Prostate gland (tissue), 2 donors: ENCODE data around the gene FSCN2. TPM values are rescaled to one million over a fixed set of nuclear protein-coding genes. Genes with fewer than 3 reads are reported as not detected.

ENCODE experiments used
- DNase-seq: peaks from one replicate; pipeline ENCODE4 v3.0.0-alpha.2; 2019; ENCODE audit warnings: low spot score
- H3K27ac ChIP-seq, 2 donors: fragments of 200-600 bp; sonication (generic); 2 replicates each; pipeline ENCODE4 v1.5.1; 2017 to 2019
- H3K27me3 ChIP-seq: fragments of 200-600 bp; sonication (generic); replicated peaks from 2 replicates; pipeline ENCODE4 v1.5.1; 2019; ENCODE audit not compliant: insufficient read depth
- H3K36me3 ChIP-seq, 2 donors: fragments of 200-600 bp; sonication (generic); 1 replicate in 1 of 2; 2 replicates in 1 of 2; pipeline versions ENCODE4 v1.5.1 to v1.8.1; 2017 to 2019
- H3K4me1 ChIP-seq: fragments of 200-600 bp; sonication (generic); replicated peaks from 2 replicates; pipeline ENCODE4 v1.5.1; 2019
- H3K4me3 ChIP-seq, 2 donors: fragments of 200-600 bp; sonication (generic); 2 replicates each; pipeline ENCODE4 v1.5.1; 2017 to 2019
- H3K9me3 ChIP-seq: fragments of 200-600 bp; sonication (generic); 2 replicates; pipeline ENCODE4 v1.5.1; 2017
- CTCF ChIP-seq, 4 experiments: fragments of 200-600 bp in 2 of 4; fragments of 450-650 bp in 2 of 4; sonication (generic) in 2 of 4; IDR thresholded peaks; 1 replicate in 3 of 4; 2 replicates in 1 of 4; pipeline ENCODE4 v1.5.1; 2016 to 2019; ENCODE audit warnings: antibody characterized with exemption in 4 of 4, mild to moderate bottlenecking in 2 of 4, moderate library complexity in 2 of 4
- POLR2A ChIP-seq: fragments of 450-650 bp; IDR thresholded peaks from one replicate; pipeline ENCODE4 v1.6.1; 2016; ENCODE audit warnings: antibody characterized with exemption, mild to moderate bottlenecking
- POLR2AphosphoS5 ChIP-seq: sonication (generic); formaldehyde crosslinking; IDR thresholded peaks from one replicate; pipeline ENCODE4 v1.6.1; 2017; ENCODE audit warnings: antibody characterized with exemption
- WGBS: methylation state at CpG from one replicate; pipeline ENCODE4 v1.1.5; 2018; 5-methylcytosine and 5-hydroxymethylcytosine counted together
- intact Hi-C: fragments of 100-400 bp; cut with DNase I; formaldehyde crosslinking; loops from one replicate; pipeline ENCODE4 v1.14.2; 2022
- small RNA-seq, 2 donors: library from RNA; depleted of rRNA; stranded (forward); fragments of <200 nt; gene quantifications; one replicate each; pipeline ENCODE3, GENCODE V24; 2016
- total RNA-seq, 2 donors: library from RNA; depleted of rRNA; stranded (reverse); fragments of >200 nt; gene quantifications; one replicate each; pipeline ENCODE4 v1.1.0, GENCODE V29; 2016

FSCN2 gene
- total RNA-seq, 2 donors from 2014 or later = 3.1 to 5.6 TPM

- intact Hi-C loops = no loop called here
- Histone ChIP-seq H3K4me3 (no peak overlapping the region), H3K9me3 (no peaks in the 10 kb centered on the region), H3K36me3 (peaks cover 8 to 12% of the 10 kb centered on the region in 2 donors), H3K4me1 (no peaks in the 10 kb centered on the region), H3K27ac (no peak overlapping the region), H3K27me3 (no peaks in the 10 kb centered on the region)
- DNase-seq = no peak
- no peak for TF ChIP-seq POLR2A
- TF ChIP-seq POLR2AphosphoS5 = no peak
- no peak for TF ChIP-seq CTCF (IDR thresholded peaks at IDR 0.05)
- WGBS = 91% methylated on average over 4 of the region's 4 CpGs
Observed at GRCh38 chr17:81586096-81586495, 57.9 kb downstream of the FSCN2 start.

Small RNA genes lying within 50 kb of the gene (small RNA-seq; reads per million reads assigned to genes)
- 0 reads per million in 2 donors for gene RF00019

Other genes with a start within 250 kb of the FSCN2 start
- 100 to 1,000 TPM; 104 to 167 TPM for gene SLC38A10, start 233.1 kb upstream of the FSCN2 start, total RNA-seq
- 10 to 100 TPM; 11.4 to 28.9 TPM for gene BAHCC1, start 132.9 kb upstream of the FSCN2 start, total RNA-seq
- 1,000 to 10,000 TPM; 2,438 to 3,181 TPM for gene ACTG1, start 15.6 kb upstream of the FSCN2 start, total RNA-seq
- gene FAAP100, start 24.0 kb downstream of the FSCN2 start, total RNA-seq = 10 to 100 TPM; 27.8 to 44.4 TPM
- 10 to 100 TPM; 40.1 to 84.8 TPM for gene NPLOC4, start 108.7 kb downstream of the FSCN2 start, total RNA-seq
- 1 to 10 TPM; 2.5 to 2.9 TPM for gene TSPAN10, start 108.8 kb downstream of the FSCN2 start, total RNA-seq
- gene PDE6G, start 128.2 kb downstream of the FSCN2 start, total RNA-seq = not detected
- gene OXLD1, start 138.2 kb downstream of the FSCN2 start, total RNA-seq = 10 to 100 TPM; 52.5 to 59.2 TPM
- 10 to 100 TPM; 18.5 to 27.7 TPM for gene CCDC137, start 138.4 kb downstream of the FSCN2 start, total RNA-seq
- 10 to 100 TPM; 27.9 to 49.5 TPM for gene ARL16, start 155.4 kb downstream of the FSCN2 start, total RNA-seq
- gene HGS, start 155.6 kb downstream of the FSCN2 start, total RNA-seq = 100 to 1,000 TPM; 102 to 167 TPM
- gene MRPL12, start 175.0 kb downstream of the FSCN2 start, total RNA-seq = 10 to 100 TPM; 53.4 to 63.5 TPM
- gene SLC25A10, start 183.9 kb downstream of the FSCN2 start, total RNA-seq = 10 to 100 TPM; 39.1 to 39.4 TPM